HG03460 (cell line): ENCODE measurements around the gene ACYP1.

ENCODE experiments used
- ATAC-seq: cut with Tn5 transposase; IDR thresholded peaks from one replicate; pipeline ENCODE4 v1.9.1; 2021; ENCODE audit not compliant: unreplicated experiment

Gene ACYP1

GRCh38 chr14:75041613-75042012 is 22.2 kb downstream of the ACYP1 start:
- no peak for ATAC-seq

- no peak for ATAC-seq
Measured at GRCh38 chr14:75040959-75041358, 22.9 kb downstream of the ACYP1 start.

- no peak for ATAC-seq
Measured at GRCh38 chr14:75040507-75040906, 23.3 kb downstream of the ACYP1 start.

GRCh38 chr14:75032939-75033338 is 30.9 kb downstream of the ACYP1 start:
- ATAC-seq = no peak

- no peak for ATAC-seq
Measured at GRCh38 chr14:75030147-75030546, 33.7 kb downstream of the ACYP1 start.

- ATAC-seq = no peak
Measured at GRCh38 chr14:75025876-75026275, 37.9 kb downstream of the ACYP1 start.

- ATAC-seq = no peak
Measured at GRCh38 chr14:75025082-75025481, 38.7 kb downstream of the ACYP1 start.

- no peak for ATAC-seq
Measured at GRCh38 chr14:75023108-75023507, 40.7 kb downstream of the ACYP1 start.

GRCh38 chr14:75022655-75023054 is 41.2 kb downstream of the ACYP1 start:
- ATAC-seq = no peak

GRCh38 chr14:75018694-75019093 is 45.1 kb downstream of the ACYP1 start:
- ATAC-seq = no peak

GRCh38 chr14:75016815-75017214 is 47.0 kb downstream of the ACYP1 start:
- ATAC-seq = no peak

GRCh38 chr14:75015496-75015895 is 48.3 kb downstream of the ACYP1 start:
- ATAC-seq = no peak

GRCh38 chr14:75013290-75013689 is 50.5 kb downstream of the ACYP1 start:
- no peak for ATAC-seq

- ATAC-seq = no peak
Measured at GRCh38 chr14:75011356-75011994, 52.3 kb downstream of the ACYP1 start.

- ATAC-seq = no peak
Measured at GRCh38 chr14:75010472-75011093, 53.2 kb downstream of the ACYP1 start.

GRCh38 chr14:75009176-75009575 is 54.6 kb downstream of the ACYP1 start:
- ATAC-seq = no peak

- no peak for ATAC-seq
Measured at GRCh38 chr14:75005357-75005756, 58.5 kb downstream of the ACYP1 start.

- no peak for ATAC-seq
Measured at GRCh38 chr14:75003250-75004027, 60.4 kb downstream of the ACYP1 start.
